Neural progenitor cell (in vitro differentiated cells): ENCODE results near the gene HABP4.

ENCODE experiments used
- CTCF ChIP-seq: fragments of 200-600 bp; sonication (generic); IDR thresholded peaks from 2 replicates; pipeline ENCODE4 v1.5.1; 2017; ENCODE audit warnings: antibody characterized with exemption, mild to moderate bottlenecking
- EZH2 ChIP-seq: fragments of 200-600 bp; sonication (generic); IDR thresholded peaks from 2 replicates; pipeline ENCODE4 v1.6.1; 2017; ENCODE audit warnings: antibody characterized with exemption, mild to moderate bottlenecking, moderate library complexity

- TF ChIP-seq CTCF (no peak), EZH2 (no peak)
These were observed 38.7 kb upstream of the HABP4 start for GRCh38 chr9:96411129-96411838.
